22Rv1 (cell line): Measurements from ENCODE around the gene MYLK3.

Source experiments
- CTCF ChIP-seq: fragments of 450-650 bp; IDR thresholded peaks from 2 replicates; pipeline ENCODE4 v1.5.1; 2017; ENCODE audit warnings: mild to moderate bottlenecking
- ZFX ChIP-seq: fragments of 450-650 bp; IDR thresholded peaks from 2 replicates; pipeline ENCODE4 v1.6.1; 2017; ENCODE audit warnings: antibody characterized with exemption, borderline replicate concordance

GRCh38 chr16:46775214-46775613 lies 27.1 kb upstream of the MYLK3 start:
- TF ChIP-seq CTCF (no peak), ZFX (no peak)
